Measurements from ENCODE around the gene NRG3. TPM values are rescaled to one million over a fixed set of nuclear protein-coding genes. Genes with fewer than 3 reads are reported as not detected.

NRG3 gene
- total RNA-seq, 1 experiment from 2014 or later = 0.08 TPM

DNA sequence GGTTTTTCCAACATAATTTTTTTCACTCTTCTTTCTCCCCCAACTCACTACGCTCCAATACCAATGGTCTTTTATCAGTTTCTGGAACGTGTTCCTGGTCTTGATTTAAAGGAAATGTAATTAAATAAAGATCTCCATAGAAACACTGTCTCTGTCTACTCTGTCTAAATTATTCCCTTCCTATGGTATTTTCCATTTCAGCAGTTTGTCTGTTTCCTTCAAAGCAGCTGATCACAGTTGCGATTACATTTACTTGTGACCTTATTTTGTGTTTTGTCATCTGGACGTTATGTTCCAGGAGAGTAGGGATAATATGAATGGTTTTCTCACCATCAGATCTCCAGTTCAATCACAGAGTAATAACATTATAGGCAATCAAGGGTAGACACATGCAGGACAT, 359.2 kb downstream of the NRG3 start:
- ChIA-PET CTCF (no interaction called here), POLR2A (no interaction called here)
- Histone ChIP-seq H3K4me3 (ENCODE audit: low read depth in 2 of 2, low read length in 2 of 2) (no peak overlapping the region), H3K27ac (ENCODE audit: low read length) (no peak overlapping the region), H3K9me3 (ENCODE audit: control insufficient read depth, insufficient read depth, low read depth, low read length) (no peaks in the 10 kb centered on the region), H3K4me1 (ENCODE audit: control insufficient read depth, insufficient read depth, low read length) (no peaks in the 10 kb centered on the region), H3K36me3 (ENCODE audit: control insufficient read depth, insufficient read depth, low read length) (no peaks in the 10 kb centered on the region), H3K27me3 (ENCODE audit: control insufficient read depth, insufficient read depth, low read length) (no peaks in the 10 kb centered on the region)
- ATAC-seq = no peak
- DNase-seq (ENCODE audit: low read depth, low spot score) = no peak
- BruUV-seq (replicated peaks) = no TSS peak
- intact Hi-C loops (cut with micrococcal nuclease; ENCODE audit: unreplicated experiment) = no loop called here
- TF ChIP-seq TCF7L2 (IDR thresholded peaks at IDR 0.05; ENCODE audit: low read depth, low read length) = no peak
- TF ChIP-seq POLR2AphosphoS5 (IDR thresholded peaks at IDR 0.05; ENCODE audit: low read depth, low read length) = no peak
- no peak for TF ChIP-seq SIN3A (IDR thresholded peaks at IDR 0.05; ENCODE audit: borderline replicate concordance, insufficient read depth, low read depth, low read length)
- TF ChIP-seq REST (IDR thresholded peaks at IDR 0.05; ENCODE audit: insufficient read depth in 1 of 2, low read depth in 2 of 2, low read length in 1 of 2) = no peak
- TF ChIP-seq CTCF (IDR thresholded peaks at IDR 0.05) = no peak
- in situ Hi-C loops (cut with HindIII; ENCODE audit: low pct_unique_long_range_greater_than_20kb, low sequenced_read_pairs) = no loop called here

- Histone ChIP-seq H3K9me3 (ENCODE audit: control insufficient read depth, insufficient read depth, low read depth, low read length) (no peaks in the 10 kb centered on the region), H3K4me1 (ENCODE audit: control insufficient read depth, insufficient read depth, low read length) (no peaks in the 10 kb centered on the region), H3K36me3 (ENCODE audit: control insufficient read depth, insufficient read depth, low read length) (no peaks in the 10 kb centered on the region), H3K27me3 (ENCODE audit: control insufficient read depth, insufficient read depth, low read length) (no peaks in the 10 kb centered on the region), H3K4me3 (ENCODE audit: low read depth in 2 of 2, low read length in 2 of 2) (no peak overlapping the region), H3K27ac (ENCODE audit: low read length) (no peak overlapping the region)
- in situ Hi-C loops (cut with HindIII; ENCODE audit: low pct_unique_long_range_greater_than_20kb, low sequenced_read_pairs) = no loop called here
- ChIA-PET POLR2A (no interaction called here), CTCF (interaction anchor here (0.6 kb wide), 1 partner anchor 11 kb away, joined by 4 read pairs; no protein-coding TSS in a partner anchor)
- intact Hi-C loops (cut with micrococcal nuclease; ENCODE audit: unreplicated experiment) = no loop called here
- ATAC-seq (no peak), DNase-seq (ENCODE audit: low read depth, low spot score) (no peak)
- no TSS peak for BruUV-seq (replicated peaks)
- TF ChIP-seq REST (IDR thresholded peaks at IDR 0.05; ENCODE audit: insufficient read depth in 1 of 2, low read depth in 2 of 2, low read length in 1 of 2) (no peak), POLR2AphosphoS5 (IDR thresholded peaks at IDR 0.05; ENCODE audit: low read depth, low read length) (no peak), CTCF (IDR thresholded peaks at IDR 0.05) (no peak), TCF7L2 (IDR thresholded peaks at IDR 0.05; ENCODE audit: low read depth, low read length) (no peak), SIN3A (IDR thresholded peaks at IDR 0.05; ENCODE audit: borderline replicate concordance, insufficient read depth, low read depth, low read length) (no peak)
Observed at GRCh38 chr10:82236084-82236731, 361.2 kb downstream of the NRG3 start.

Measured in Panc1 (cell line).